ENCODE data around the gene GJD3. TPM values are rescaled to one million over a fixed set of nuclear protein-coding genes. Genes with fewer than 3 reads are reported as not detected.
A peak's percentile ranks its signal among the peaks of the same experiment; 100 is the strongest.

Gene GJD3
- total RNA-seq, 2 donors from 2014 or later, result not detected

- peak overlapping the region; percentile 83 for H3K4me3 Mint-ChIP-seq
- peaks cover 16% of the 10 kb centered on the region for H3K27me3 Mint-ChIP-seq
- H3K9me3 ChIP-seq (ENCODE audit: control insufficient read depth, low read length, poor library complexity, severe bottlenecking), result no peaks in the 10 kb centered on the region
- peaks cover 19% of the 10 kb centered on the region for H3K4me1 Mint-ChIP-seq
- ATAC-seq, result peak; percentile 53
- no peak overlapping the region for H3K27ac Mint-ChIP-seq
- peaks cover 3% of the 10 kb centered on the region for H3K36me3 Mint-ChIP-seq (ENCODE audit: low read depth)
- no peak for DNase-seq
Observed at GRCh38 chr17:40363111-40363827, 1.3 kb downstream of the GJD3 start.

GRCh38 chr17:40362696-40363110 is 1.8 kb downstream of the GJD3 start:
- Mint-ChIP-seq H3K27ac (no peak overlapping the region), H3K27me3 (peaks cover 16% of the 10 kb centered on the region), H3K4me1 (peaks cover 23% of the 10 kb centered on the region), H3K4me3 (peak overlapping the region; percentile 83), H3K36me3 (ENCODE audit: low read depth) (peaks cover 3% of the 10 kb centered on the region)
- no peaks in the 10 kb centered on the region for H3K9me3 ChIP-seq (ENCODE audit: control insufficient read depth, low read length, poor library complexity, severe bottlenecking)
- DNase-seq, result peak; percentile 57 to 75 (median 59)
- ATAC-seq, result peak; percentile 84

- peaks cover 25% of the 10 kb centered on the region for H3K4me1 Mint-ChIP-seq
- H3K9me3 ChIP-seq (ENCODE audit: control insufficient read depth, low read length, poor library complexity, severe bottlenecking), result no peaks in the 10 kb centered on the region
- peaks cover 3% of the 10 kb centered on the region for H3K36me3 Mint-ChIP-seq (ENCODE audit: low read depth)
- no peak overlapping the region for H3K27ac Mint-ChIP-seq
- peaks cover 16% of the 10 kb centered on the region for H3K27me3 Mint-ChIP-seq
- H3K4me3 Mint-ChIP-seq, result peak overlapping the region; percentile 82
- ATAC-seq (peak; percentile 16), DNase-seq (no peak)
Observed at GRCh38 chr17:40361925-40362695, 2.4 kb downstream of the GJD3 start.

- Mint-ChIP-seq H3K27me3 (peaks cover 16% of the 10 kb centered on the region), H3K4me1 (peaks cover 25% of the 10 kb centered on the region), H3K4me3 (peak overlapping the region; percentile 36), H3K36me3 (ENCODE audit: low read depth) (peaks cover 3% of the 10 kb centered on the region), H3K27ac (peak overlapping the region; percentile 45)
- DNase-seq (no peak), ATAC-seq (no peak)
- H3K9me3 ChIP-seq (ENCODE audit: control insufficient read depth, low read length, poor library complexity, severe bottlenecking), result no peaks in the 10 kb centered on the region
Observed at GRCh38 chr17:40361063-40361924, 3.2 kb downstream of the GJD3 start.

- DNase-seq (no peak), ATAC-seq (no peak)
- Mint-ChIP-seq H3K27me3 (peaks cover 16% of the 10 kb centered on the region), H3K4me1 (peaks cover 25% of the 10 kb centered on the region), H3K27ac (no peak overlapping the region), H3K36me3 (ENCODE audit: low read depth) (peaks cover 3% of the 10 kb centered on the region), H3K4me3 (no peak overlapping the region)
- no peaks in the 10 kb centered on the region for H3K9me3 ChIP-seq (ENCODE audit: control insufficient read depth, low read length, poor library complexity, severe bottlenecking)
Observed at GRCh38 chr17:40360091-40360490, 4.4 kb downstream of the GJD3 start.

- Mint-ChIP-seq H3K36me3 (ENCODE audit: low read depth) (peaks cover 3% of the 10 kb centered on the region), H3K4me1 (peaks cover 23% of the 10 kb centered on the region), H3K27me3 (peaks cover 16% of the 10 kb centered on the region), H3K27ac (peak overlapping the region; percentile 87), H3K4me3 (peak overlapping the region; percentile 69)
- no peaks in the 10 kb centered on the region for H3K9me3 ChIP-seq (ENCODE audit: control insufficient read depth, low read length, poor library complexity, severe bottlenecking)
- DNase-seq (peak; percentile 79 to 91 (median 80)), ATAC-seq (peak; percentile 60)
Observed at GRCh38 chr17:40358323-40359038, 6.1 kb downstream of the GJD3 start.

GRCh38 chr17:40356990-40357881 is 7.3 kb downstream of the GJD3 start:
- no peak for ATAC-seq
- no peak for DNase-seq
- peaks cover 16% of the 10 kb centered on the region for H3K27me3 Mint-ChIP-seq

GRCh38 chr17:40355804-40356758 is 8.5 kb downstream of the GJD3 start:
- Mint-ChIP-seq H3K27me3 (peaks cover 12% of the 10 kb centered on the region), H3K27ac (peak overlapping the region; percentile 34), H3K36me3 (ENCODE audit: low read depth) (peaks cover 3% of the 10 kb centered on the region), H3K4me3 (peak overlapping the region; percentile 41), H3K4me1 (peaks cover 28% of the 10 kb centered on the region)
- no peaks in the 10 kb centered on the region for H3K9me3 ChIP-seq (ENCODE audit: control insufficient read depth, low read length, poor library complexity, severe bottlenecking)
- ATAC-seq (no peak), DNase-seq (no peak)

More at GRCh38 chr17:40356990-40357881, 7.3 kb downstream of the GJD3 start:
- H3K4me3 Mint-ChIP-seq, result peak overlapping the region; percentile 21
- H3K9me3 ChIP-seq (ENCODE audit: control insufficient read depth, low read length, poor library complexity, severe bottlenecking), result no peaks in the 10 kb centered on the region
- H3K4me1 Mint-ChIP-seq, result peaks cover 26% of the 10 kb centered on the region
- H3K36me3 Mint-ChIP-seq (ENCODE audit: low read depth), result peaks cover 3% of the 10 kb centered on the region
- H3K27ac Mint-ChIP-seq, result peak overlapping the region; percentile 87

- H3K27me3 Mint-ChIP-seq, result peaks cover 4% of the 10 kb centered on the region
- H3K36me3 Mint-ChIP-seq (ENCODE audit: low read depth), result peaks cover 3% of the 10 kb centered on the region
- H3K27ac Mint-ChIP-seq, result peak overlapping the region; percentile 34
- H3K4me3 Mint-ChIP-seq, result peak overlapping the region; percentile 28
- peak; percentile 65 to 91 (median 68) for DNase-seq
- H3K4me1 Mint-ChIP-seq, result peaks cover 26% of the 10 kb centered on the region
- H3K9me3 ChIP-seq (ENCODE audit: control insufficient read depth, low read length, poor library complexity, severe bottlenecking), result no peaks in the 10 kb centered on the region
- peak; percentile 72 for ATAC-seq
Observed at GRCh38 chr17:40355123-40355803, 9.3 kb downstream of the GJD3 start.

- H3K27ac Mint-ChIP-seq, result peak overlapping the region; percentile 34
- H3K9me3 ChIP-seq (ENCODE audit: control insufficient read depth, low read length, poor library complexity, severe bottlenecking), result no peaks in the 10 kb centered on the region
- DNase-seq (no peak), ATAC-seq (peak; percentile 0)
- no peaks in the 10 kb centered on the region for H3K27me3 Mint-ChIP-seq
- H3K4me3 Mint-ChIP-seq, result peak overlapping the region; percentile 28
- peaks cover 3% of the 10 kb centered on the region for H3K36me3 Mint-ChIP-seq (ENCODE audit: low read depth)
- peaks cover 28% of the 10 kb centered on the region for H3K4me1 Mint-ChIP-seq
Observed at GRCh38 chr17:40354221-40355122, 10.1 kb downstream of the GJD3 start.
